Measurements from ENCODE around the gene DACH1.

The DACH1 gene

DNA sequence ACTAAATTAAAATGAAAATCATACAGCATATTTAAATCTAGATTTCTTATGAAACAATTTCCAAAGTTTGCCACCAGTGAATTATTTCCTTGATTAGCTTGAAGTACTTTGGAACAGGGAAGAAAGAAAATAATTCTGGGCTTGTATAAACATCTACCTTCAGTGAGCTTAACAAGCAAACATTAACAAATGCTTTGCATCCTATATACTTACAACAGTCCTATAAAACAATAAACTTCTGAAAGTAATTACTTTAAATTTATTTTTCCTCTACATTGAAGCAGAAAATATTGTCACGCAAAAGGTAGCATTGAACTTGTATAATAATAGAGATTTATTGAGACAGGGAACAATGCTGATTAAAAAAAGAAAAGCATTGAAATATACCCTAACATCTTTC lies 164.8 kb downstream of the DACH1 start:
- no peak for DNase-seq (ENCODE audit: low spot score)

GRCh38 chr13:71701741-71702140 lies 165.3 kb downstream of the DACH1 start:
- DNase-seq (ENCODE audit: low spot score) = no peak

- DNase-seq (ENCODE audit: low spot score) = no peak
Measured at GRCh38 chr13:71699342-71699741, 167.7 kb downstream of the DACH1 start.

DNA sequence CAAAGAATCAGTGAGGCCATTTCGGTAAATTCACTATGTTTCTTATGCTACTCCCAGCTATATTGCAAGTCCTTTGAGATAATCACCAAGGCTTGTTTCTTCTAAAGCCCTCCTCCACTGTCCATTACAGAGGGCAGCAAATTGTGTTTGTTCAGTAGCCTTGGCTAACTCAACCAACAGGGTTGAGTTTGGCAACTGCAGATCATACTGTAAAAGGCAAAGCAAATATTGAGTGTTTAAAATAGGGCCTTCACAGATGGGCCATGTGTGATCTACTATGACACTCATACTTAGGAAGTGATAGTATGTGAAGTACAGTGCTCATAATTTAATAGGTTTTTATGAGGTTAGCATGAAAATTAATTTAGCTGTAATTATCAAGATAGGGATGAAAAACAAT lies 171.3 kb downstream of the DACH1 start:
- no peak for DNase-seq (ENCODE audit: low spot score)

DNA sequence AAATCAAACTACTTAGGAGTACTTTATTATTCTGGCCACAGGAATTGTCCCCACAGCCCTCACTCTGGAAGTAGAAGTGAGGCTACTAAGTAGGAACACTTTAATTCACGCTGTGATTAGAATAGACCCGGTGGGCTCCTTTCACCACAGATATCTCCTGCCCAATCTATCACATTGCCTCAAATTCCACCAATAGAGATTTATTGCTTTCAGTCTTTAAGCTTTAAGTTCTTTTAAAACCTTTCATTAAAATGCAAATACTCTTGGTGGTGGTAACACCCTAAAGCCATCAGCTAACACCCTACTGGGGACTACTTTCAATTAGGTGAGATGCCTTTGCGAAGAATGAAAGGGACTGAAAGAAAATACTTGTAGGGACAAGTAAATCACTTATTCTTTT lies 181.9 kb downstream of the DACH1 start:
- no peak for DNase-seq (ENCODE audit: low spot score)

GRCh38 chr13:71681901-71682613 lies 184.9 kb downstream of the DACH1 start:
- DNase-seq (ENCODE audit: low spot score) = no peak

DNA sequence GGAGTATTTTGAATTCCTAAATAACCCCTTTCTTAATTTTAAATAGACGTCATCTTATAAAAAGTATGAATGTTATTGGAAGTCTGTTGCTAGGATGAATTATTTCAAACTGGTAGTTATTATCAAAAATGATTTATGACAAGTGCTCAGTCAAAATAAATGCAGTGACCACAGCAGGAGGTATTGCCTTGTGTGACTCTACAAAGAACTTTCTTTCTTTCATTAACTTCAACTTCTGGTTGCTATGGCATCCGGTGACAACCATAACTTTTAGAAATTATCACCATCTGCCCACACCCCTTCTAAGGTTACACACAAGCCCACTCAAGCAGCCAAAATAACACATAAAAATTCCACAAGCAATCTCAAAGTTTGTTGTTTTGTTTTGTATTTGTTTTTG lies 189.9 kb downstream of the DACH1 start:
- DNase-seq (ENCODE audit: low spot score) = no peak

- no peak for DNase-seq (ENCODE audit: low spot score)
Measured at GRCh38 chr13:71672512-71672911, 194.5 kb downstream of the DACH1 start.

DNA sequence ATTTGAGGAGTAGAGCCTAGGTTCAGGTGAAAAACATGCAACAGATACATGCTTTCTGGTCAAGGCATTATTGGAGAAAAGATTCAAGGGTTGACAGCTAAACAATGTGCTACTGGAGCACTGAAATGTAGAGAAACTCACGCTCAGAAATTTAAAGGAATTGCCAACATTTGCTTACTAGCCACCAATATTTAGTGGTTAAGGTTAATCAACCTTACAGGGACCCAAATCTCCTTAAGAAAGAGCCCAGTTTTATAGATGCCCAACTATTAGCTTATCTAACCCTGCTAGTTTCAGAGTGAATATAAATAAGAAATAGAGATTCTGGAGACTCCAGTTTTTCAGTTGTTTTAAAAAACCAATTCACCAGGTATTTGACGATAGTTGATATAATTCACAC lies 203.6 kb downstream of the DACH1 start:
- DNase-seq (ENCODE audit: low spot score) = no peak

GRCh38 chr13:71661921-71662320 lies 205.1 kb downstream of the DACH1 start:
- DNase-seq (ENCODE audit: low spot score) = no peak

- no peak for DNase-seq (ENCODE audit: low spot score)
Measured at GRCh38 chr13:71659404-71659803, 207.6 kb downstream of the DACH1 start.

GRCh38 chr13:71645467-71645866 lies 221.5 kb downstream of the DACH1 start:
- no peak for DNase-seq (ENCODE audit: low spot score)

GRCh38 chr13:71644579-71644978 lies 222.4 kb downstream of the DACH1 start:
- no peak for DNase-seq (ENCODE audit: low spot score)

DNA sequence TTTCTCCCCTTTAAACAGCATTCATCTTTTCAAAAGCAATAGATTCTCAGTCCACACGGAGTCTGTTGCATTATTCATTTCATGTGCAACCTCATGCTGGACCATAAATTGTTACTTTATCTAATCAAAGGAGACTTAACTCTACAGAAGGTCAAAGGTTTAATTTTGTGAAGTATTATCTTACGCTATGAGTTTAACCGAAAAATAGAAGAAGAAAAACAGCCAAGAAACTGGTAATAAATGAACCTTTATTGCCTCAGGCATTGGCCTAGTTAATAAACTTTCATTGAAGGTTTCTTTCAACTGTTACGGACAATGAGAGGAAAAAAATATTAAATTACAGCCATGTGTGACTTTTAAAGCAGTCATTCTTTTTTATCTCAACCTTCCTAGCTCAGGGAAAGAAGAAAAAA lies 223.6 kb downstream of the DACH1 start:
- DNase-seq (ENCODE audit: low spot score) = no peak

DNA sequence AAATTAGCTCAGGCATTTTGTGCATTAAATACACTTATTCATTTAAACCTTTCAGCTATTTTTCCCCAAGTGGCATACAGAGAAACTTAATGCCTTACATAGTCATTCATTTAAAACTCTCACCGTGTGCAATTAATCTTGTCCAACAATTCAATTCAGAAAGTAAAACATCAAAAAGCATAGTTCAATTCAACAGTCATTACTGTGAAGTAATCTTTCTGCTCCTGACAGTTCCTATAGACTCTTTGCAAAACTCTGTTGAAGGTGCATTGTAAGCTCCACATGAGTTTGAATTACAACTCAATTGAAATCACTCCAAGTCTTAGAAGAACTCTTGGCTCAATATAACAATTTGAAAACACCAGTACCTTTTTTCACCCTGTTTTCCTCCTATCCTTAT lies 228.3 kb downstream of the DACH1 start:
- DNase-seq (ENCODE audit: low spot score) = no peak

- no peak for DNase-seq (ENCODE audit: low spot score)
Measured at GRCh38 chr13:71634602-71635443, 232.2 kb downstream of the DACH1 start.

DNA sequence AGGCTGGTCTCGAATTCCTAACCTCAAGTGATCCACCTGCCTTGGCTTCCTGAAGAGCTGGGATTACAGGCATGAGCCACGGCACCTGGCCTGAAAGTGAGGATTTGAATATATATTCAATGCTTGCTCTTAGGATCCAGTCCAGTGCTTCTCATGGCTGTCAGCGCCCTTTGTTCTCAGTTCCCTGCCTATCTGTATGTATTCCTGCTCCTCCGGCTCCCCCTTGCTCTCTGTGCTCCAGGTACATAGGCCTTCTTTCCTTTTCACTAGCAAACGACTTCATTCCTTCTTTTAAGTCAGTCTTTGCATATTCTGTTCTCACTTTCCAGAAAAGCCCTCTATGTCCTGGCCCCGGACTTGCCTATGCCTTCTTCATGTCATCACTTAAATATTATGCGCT lies 232.8 kb downstream of the DACH1 start:
- no peak for DNase-seq (ENCODE audit: low spot score)

DNA sequence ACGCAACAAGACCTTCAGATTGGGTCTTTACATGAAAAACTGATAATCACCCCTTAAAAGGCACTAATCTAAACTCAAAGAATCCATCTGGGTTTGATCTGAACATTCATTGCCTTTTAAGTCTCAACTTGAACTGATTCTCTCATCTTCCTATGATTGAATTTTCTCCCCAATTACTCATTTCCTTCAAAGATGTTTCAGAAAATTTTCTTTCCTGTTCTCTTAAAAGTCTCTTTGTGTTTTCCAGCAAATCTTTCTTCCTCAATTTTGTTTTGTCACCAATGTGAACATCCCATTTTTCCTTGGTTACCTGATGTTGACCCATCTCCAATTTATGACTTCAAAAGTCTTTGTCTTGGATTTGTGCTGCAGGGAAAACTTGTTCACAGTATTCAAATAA lies 234.3 kb downstream of the DACH1 start:
- peak; percentile 65 for DNase-seq (ENCODE audit: low spot score)

DNA sequence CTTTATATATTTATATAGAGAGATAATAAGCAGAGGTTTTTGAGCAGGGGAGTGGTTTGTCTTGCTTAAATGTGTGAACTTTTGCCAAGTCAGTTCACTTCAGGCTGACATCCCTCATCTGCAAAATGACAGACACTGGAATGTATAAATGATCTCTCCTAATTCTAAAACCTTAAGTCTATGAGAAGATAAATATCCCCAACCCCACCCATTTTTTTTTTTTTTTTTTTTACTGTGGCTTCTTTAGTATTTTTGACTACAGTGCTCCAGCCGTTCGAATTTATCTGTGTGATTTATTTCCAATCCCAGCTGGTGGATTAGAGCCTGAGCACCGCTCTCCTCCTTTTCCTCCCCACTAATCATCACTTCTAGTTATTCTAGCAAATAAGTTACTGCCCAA lies 234.8 kb downstream of the DACH1 start:
- DNase-seq (ENCODE audit: low spot score) = no peak

DNA sequence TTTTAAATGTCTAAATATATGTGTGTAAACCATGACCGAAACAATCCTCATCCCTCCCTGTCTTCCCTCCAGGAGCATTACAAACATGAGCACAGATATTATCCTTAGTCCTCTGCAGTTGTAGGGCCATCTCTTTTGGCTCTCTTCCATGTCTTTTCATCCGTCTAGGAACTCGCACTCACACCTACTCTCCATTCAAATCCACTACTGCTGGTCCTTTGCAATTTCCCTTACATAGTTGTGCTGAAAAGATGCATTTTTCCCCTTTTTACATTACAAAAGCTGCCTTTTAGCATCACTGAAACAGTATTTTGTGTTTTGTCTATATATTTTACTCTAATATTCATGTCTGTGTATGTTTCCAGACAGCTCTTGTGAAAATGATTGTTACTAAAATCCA lies 237.8 kb downstream of the DACH1 start:
- no peak for DNase-seq (ENCODE audit: low spot score)

GRCh38 chr13:71626421-71627117 lies 240.4 kb downstream of the DACH1 start:
- no peak for DNase-seq (ENCODE audit: low spot score)

- peak; percentile 89 for DNase-seq (ENCODE audit: low spot score)
Measured at GRCh38 chr13:71625694-71626093, 241.3 kb downstream of the DACH1 start.

Data from kidney capillary endothelial cell (primary cell).